H1 (cell line): ENCODE data around the gene C1orf210. TPM values are rescaled to one million over a fixed set of nuclear protein-coding genes. Genes with fewer than 3 reads are reported as not detected.

Source experiments
- CTCF ChIA-PET: fragments of 300-600 bp; sonication (Branson Sonifier 250); formaldehyde crosslinking; loops from one replicate; lab custom pipeline; 2021; ENCODE audit not compliant: partially characterized antibody; lab: Charles Lee
- POLR2A ChIA-PET: fragments of 300-600 bp; sonication (Branson Sonifier 250); formaldehyde crosslinking; loops from one replicate; lab custom pipeline; 2021; ENCODE audit warnings: inconsistent platforms; ENCODE audit not compliant: partially characterized antibody; lab: Charles Lee
- DNase-seq, 2 experiments: peaks; one replicate each; pipeline versions ENCODE4 v3.0.0 to v3.0.0-alpha.2; 2010 to 2022; ENCODE audit warnings: low spot score in 2 of 2, low read depth in 1 of 2, mixed read lengths in 1 of 2
- FAIRE-seq: peaks from 2 replicates; lab custom pipeline; 2011; peaks lifted over from hg19 to GRCh38; lab: Jason Lieb, UNC
- H2AFZ ChIP-seq: 2 replicates; pipeline ENCODE4 v1.8.1; 2012; ENCODE audit warnings: low read length, inconsistent platforms
- H2AK5ac ChIP-seq: 2 replicates; pipeline ENCODE4 v1.6.1; 2013; ENCODE audit warnings: low read depth, low read length
- H2BK120ac ChIP-seq: replicated peaks from 2 replicates; pipeline ENCODE3; 2013; ENCODE audit warnings: low read depth, low read length, inconsistent platforms
- H2BK12ac ChIP-seq: 2 replicates; pipeline ENCODE4 v1.6.1; 2013; ENCODE audit warnings: low read depth, low read length
- H2BK15ac ChIP-seq: 2 replicates; pipeline ENCODE4 v1.6.1; 2013; ENCODE audit warnings: low read length
- H2BK20ac ChIP-seq: 2 replicates; pipeline ENCODE4 v1.6.1; 2013; ENCODE audit warnings: low read length
- H2BK5ac ChIP-seq: 2 replicates; pipeline ENCODE4 v1.6.1; 2013; ENCODE audit warnings: low read depth, low read length
- H3K14ac ChIP-seq: 2 replicates; pipeline ENCODE4 v1.6.1; 2013; ENCODE audit warnings: inconsistent platforms; ENCODE audit not compliant: insufficient read length
- H3K18ac ChIP-seq: 2 replicates; pipeline ENCODE4 v1.6.1; 2013; ENCODE audit warnings: low read length; ENCODE audit errors: extremely low read depth
- H3K23ac ChIP-seq: 2 replicates; pipeline ENCODE4 v1.6.1; 2013; ENCODE audit warnings: inconsistent platforms; ENCODE audit not compliant: insufficient read length
- H3K23me2 ChIP-seq: 2 replicates; pipeline ENCODE4 v1.6.1; 2013; ENCODE audit warnings: low read depth, low read length
- H3K27ac ChIP-seq: 2 replicates; pipeline ENCODE4 v1.6.1; 2011; ENCODE audit warnings: low read depth, low read length, inconsistent platforms
- H3K27me3 ChIP-seq, 4 experiments: replicated peaks in 1 of 4; 1 replicate in 1 of 4; 2 replicates in 3 of 4; pipeline versions ENCODE4 v1.6.1 to v1.8.1; 2011 to 2013; ENCODE audit warnings: low read length in 3 of 4, mild to moderate bottlenecking in 3 of 4, inconsistent platforms in 2 of 4, mixed read lengths in 2 of 4, moderate library complexity in 1 of 4; ENCODE audit not compliant: control insufficient read depth in 3 of 4, insufficient read depth in 3 of 4; ENCODE audit errors: extremely low read depth in 1 of 4
- H3K36me3 ChIP-seq, 4 experiments: 2 replicates each; pipeline versions ENCODE4 v1.6.1 to v1.8.1; 2011 to 2013; ENCODE audit warnings: mild to moderate bottlenecking in 4 of 4, low read length in 3 of 4, moderate library complexity in 2 of 4, control low read depth in 1 of 4, inconsistent platforms in 1 of 4; ENCODE audit not compliant: insufficient read depth in 4 of 4, control insufficient read depth in 2 of 4
- H3K4ac ChIP-seq: replicated peaks from 2 replicates; pipeline ENCODE3; 2013; ENCODE audit warnings: low read length, low read depth, mixed read lengths, inconsistent platforms; ENCODE audit not compliant: insufficient read length
- H3K4me1 ChIP-seq, 4 experiments: replicated peaks in 1 of 4; 1 replicate in 1 of 4; 2 replicates in 3 of 4; pipeline versions ENCODE4 v1.6.1 to v1.8.1; 2011 to 2013; ENCODE audit warnings: low read length in 3 of 4, inconsistent platforms in 2 of 4, mixed read lengths in 1 of 4; ENCODE audit not compliant: insufficient read depth in 4 of 4, control insufficient read depth in 3 of 4
- H3K4me2 ChIP-seq, 2 experiments: 2 replicates each; pipeline versions ENCODE4 v1.6.1 to v1.8.1; 2011 to 2013; ENCODE audit warnings: low read depth in 2 of 2, low read length in 2 of 2, control low read depth in 1 of 2, inconsistent platforms in 1 of 2, mild to moderate bottlenecking in 1 of 2; ENCODE audit not compliant: insufficient read depth in 1 of 2
- H3K4me3 ChIP-seq, 4 experiments: fragments of 200-600, 300-600 bp in 1 of 4; sonication (generic), shearing (Covaris generic), sonication (Bioruptor Twin) in 1 of 4; 2 replicates each; pipeline versions ENCODE4 v1.5.1 to v1.8.1; 2011 to 2016; ENCODE audit warnings: low read length in 4 of 4, low read depth in 3 of 4, control low read depth in 2 of 4, inconsistent platforms in 2 of 4, mild to moderate bottlenecking in 2 of 4, mixed read lengths in 1 of 4, moderate library complexity in 1 of 4; ENCODE audit not compliant: insufficient read depth in 2 of 4; ENCODE audit errors: extremely low read depth in 1 of 4
- H3K56ac ChIP-seq: replicated peaks from 2 replicates; pipeline ENCODE3; 2013; ENCODE audit warnings: low read depth, mild to moderate bottlenecking, mixed read lengths, low read length, inconsistent platforms; ENCODE audit not compliant: insufficient read length
- H3K79me1 ChIP-seq: 2 replicates; pipeline ENCODE4 v1.6.1; 2013; ENCODE audit warnings: low read depth, low read length, control low read depth
- H3K79me2 ChIP-seq, 2 experiments: 2 replicates each; pipeline versions ENCODE4 v1.6.1 to v1.8.1; 2012 to 2013; ENCODE audit warnings: low read length in 2 of 2, mild to moderate bottlenecking in 2 of 2, inconsistent platforms in 1 of 2; ENCODE audit not compliant: insufficient read depth in 2 of 2, control insufficient read depth in 1 of 2
- H3K9ac ChIP-seq, 4 experiments: replicated peaks in 1 of 4; 1 replicate in 1 of 4; 2 replicates in 3 of 4; pipeline versions ENCODE4 v1.6.1 to v1.8.1; 2011 to 2013; ENCODE audit warnings: low read depth in 3 of 4, low read length in 3 of 4, control low read depth in 2 of 4, mild to moderate bottlenecking in 2 of 4, moderate library complexity in 2 of 4, inconsistent platforms in 1 of 4; ENCODE audit errors: extremely low read depth in 1 of 4
- H3K9me3 ChIP-seq, 2 experiments: 2 replicates each; pipeline versions ENCODE4 v1.6.1 to v1.8.1; 2012 to 2013; ENCODE audit warnings: mild to moderate bottlenecking in 2 of 2, moderate library complexity in 2 of 2, control low read depth in 1 of 2, inconsistent platforms in 1 of 2, low read depth in 1 of 2, low read length in 1 of 2, mixed read lengths in 1 of 2; ENCODE audit not compliant: insufficient read depth in 2 of 2
- H4K20me1 ChIP-seq, 2 experiments: replicated peaks in 1 of 2; 2 replicates each; pipeline versions ENCODE3 to v1.8.1; 2011 to 2013; ENCODE audit warnings: inconsistent platforms in 2 of 2, low read length in 2 of 2, mild to moderate bottlenecking in 1 of 2; ENCODE audit not compliant: insufficient read depth in 2 of 2, control insufficient read depth in 1 of 2
- H4K5ac ChIP-seq: 2 replicates; pipeline ENCODE4 v1.6.1; 2013; ENCODE audit warnings: low read length, low read depth, mixed read lengths, inconsistent platforms; ENCODE audit not compliant: insufficient read length
- H4K8ac ChIP-seq: 2 replicates; pipeline ENCODE4 v1.8.0; 2013; ENCODE audit warnings: mild to moderate bottlenecking, moderate library complexity, low read length, inconsistent platforms; ENCODE audit not compliant: insufficient read depth; ENCODE audit errors: extremely low read depth
- H4K91ac ChIP-seq: replicated peaks from 2 replicates; pipeline ENCODE3; 2013; ENCODE audit warnings: low read length, mixed read lengths, inconsistent platforms; ENCODE audit not compliant: insufficient read length
- BACH1 ChIP-seq: IDR thresholded peaks from 2 replicates; pipeline ENCODE4 v1.6.1; 2012; ENCODE audit warnings: low read length, improper control_type of control experiment
- BRCA1 ChIP-seq: IDR thresholded peaks from 2 replicates; pipeline ENCODE4 v1.6.1; 2012; ENCODE audit warnings: low read depth, low read length, improper control_type of control experiment
- CEBPB ChIP-seq: IDR thresholded peaks from 2 replicates; pipeline ENCODE4 v1.6.1; 2012; ENCODE audit warnings: low read depth, low read length
- CHD2 ChIP-seq: IDR thresholded peaks from 2 replicates; pipeline ENCODE4 v1.6.1; 2012; ENCODE audit warnings: low read length, improper control_type of control experiment
- EZH2 ChIP-seq: fragments of 200-600 bp; sonication (generic); IDR thresholded peaks from 2 replicates; pipeline ENCODE4 v1.7.1; 2012; ENCODE audit warnings: low read depth, mild to moderate bottlenecking, moderate library complexity, low read length, inconsistent platforms; ENCODE audit not compliant: severe bottlenecking
- JUND ChIP-seq: IDR thresholded peaks from 2 replicates; pipeline ENCODE4 v1.6.1; 2011; ENCODE audit warnings: mild to moderate bottlenecking, improper control_type of control experiment, low read length
- NANOG ChIP-seq: IDR thresholded peaks from 2 replicates; pipeline ENCODE4 v1.6.1; 2011; ENCODE audit warnings: low read length, low read depth, mild to moderate bottlenecking, inconsistent platforms; ENCODE audit not compliant: insufficient read depth, poor library complexity, severe bottlenecking
- RBBP5 ChIP-seq: IDR thresholded peaks from 2 replicates; pipeline ENCODE4 v1.7.1; 2012; ENCODE audit warnings: low read depth, mild to moderate bottlenecking, inconsistent platforms, low read length, moderate library complexity, borderline replicate concordance
- SIX5 ChIP-seq: IDR thresholded peaks from 2 replicates; pipeline ENCODE4 v1.6.1; 2011; ENCODE audit warnings: mild to moderate bottlenecking, low read depth, low read length
- SRF ChIP-seq: IDR thresholded peaks from 2 replicates; pipeline ENCODE4 v1.6.1; 2011; ENCODE audit warnings: mild to moderate bottlenecking, low read depth, low read length, moderate library complexity
- TAF1 ChIP-seq: IDR thresholded peaks from 2 replicates; pipeline ENCODE4 v1.6.1; 2011; ENCODE audit warnings: mild to moderate bottlenecking, low read depth, low read length
- TAF7 ChIP-seq: optimal IDR thresholded peaks from 2 replicates; pipeline ENCODE3; 2011; ENCODE audit warnings: low read depth, mild to moderate bottlenecking, inconsistent platforms, low read length, moderate library complexity, borderline replicate concordance
- TBP ChIP-seq: IDR thresholded peaks from 2 replicates; pipeline ENCODE4 v1.6.1; 2011; ENCODE audit warnings: low read depth, low read length, improper control_type of control experiment
- WGBS, 2 experiments: shearing (Covaris generic) in 1 of 2; methylation state at CpG; one replicate each; pipeline versions ENCODE4 v1.1.6 to v1.1.7; 2013 to 2015; ENCODE audit warnings: low lambda C conversion rate in 2 of 2, mixed read lengths in 2 of 2, inconsistent platforms in 1 of 2, low coverage in 1 of 2, missing lambda C conversion rate in 1 of 2; ENCODE audit not compliant: insufficient replicate concordance in 2 of 2, insufficient coverage in 1 of 2, insufficient read length in 1 of 2; ENCODE audit errors: extremely low coverage in 1 of 2, missing lambda C conversion rate in 1 of 2; 5-methylcytosine and 5-hydroxymethylcytosine counted together
- polyA plus RNA-seq, 7 experiments: library from polyadenylated mRNA; depleted of rRNA in 3 of 7; stranded (reverse) in 5 of 7; unstranded in 2 of 7; fragments of >200 nt in 5 of 7; fragments of 200-250 nt in 2 of 7; gene quantifications; 1 replicate in 5 of 7; 2 replicates in 1 of 7; 4 replicates in 1 of 7; pipeline versions ENCODE4 v1.2.1 to v1.2.3, GENCODE V29; 2011 to 2013; ENCODE audit warnings: missing spikeins in 2 of 7, mixed read lengths in 2 of 7
- total RNA-seq: library from RNA; stranded (reverse); fragmentation: NEBNext Ultra II Directional; extraction: Animal tissue kit (Norgen Biotek cat#: 25700); gene quantifications from 2 replicates; pipeline ENCODE4 v1.2.1, GENCODE V29; 2021
- TF ChIP-seq, protein P1 (sequence below): IDR thresholded peaks from 2 replicates; pipeline ENCODE4 v1.6.1; 2012; ENCODE audit warnings: inconsistent platforms

C1orf210 gene
- total and polyA plus RNA-seq, 2 of the 8 experiments (the other 6 are each of a cell fraction or from before 2014, with no cell fraction given) = 12.0 to 27.9 TPM

DNA sequence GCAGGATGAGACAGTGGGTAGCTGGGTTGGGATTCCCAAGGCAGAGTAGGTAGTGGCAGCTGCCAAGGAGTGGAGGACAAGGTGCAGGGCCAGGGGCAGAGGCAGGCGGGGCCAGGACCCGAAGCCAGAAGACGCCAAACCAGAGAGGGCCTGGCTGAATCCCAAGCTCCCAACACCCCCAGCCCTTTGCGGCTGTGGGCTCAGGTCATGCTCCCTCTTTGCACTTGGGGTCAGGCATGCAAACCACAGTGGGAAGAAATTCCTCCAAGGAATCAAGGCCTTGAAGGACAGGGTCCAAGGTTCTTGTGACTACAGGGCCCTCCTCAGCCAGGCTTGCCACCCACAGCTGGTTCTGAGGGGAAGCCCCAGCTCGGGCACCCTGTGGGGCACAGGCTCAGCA is 6.2 kb downstream of the C1orf210 start:
- H2AK5ac ChIP-seq = no peak overlapping the region
- TF ChIP-seq BACH1 (no peak), TAF7 (no peak), TAF1 (no peak), SIX5 (no peak), CEBPB (no peak), SRF (no peak), JUND (no peak), EZH2 (no peak), BRCA1 (no peak), RBBP5 (no peak), NANOG (no peak), TBP (no peak), CHD2 (no peak)
- TF ChIP-seq, protein P1, sequence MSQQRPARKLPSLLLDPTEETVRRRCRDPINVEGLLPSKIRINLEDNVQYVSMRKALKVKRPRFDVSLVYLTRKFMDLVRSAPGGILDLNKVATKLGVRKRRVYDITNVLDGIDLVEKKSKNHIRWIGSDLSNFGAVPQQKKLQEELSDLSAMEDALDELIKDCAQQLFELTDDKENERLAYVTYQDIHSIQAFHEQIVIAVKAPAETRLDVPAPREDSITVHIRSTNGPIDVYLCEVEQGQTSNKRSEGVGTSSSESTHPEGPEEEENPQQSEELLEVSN = no peak
- TF ChIP-seq, all 59 proteins: peak for 0
- Histone ChIP-seq H3K27ac (no peak overlapping the region), H2BK20ac (no peak overlapping the region), H3K36me3 (no peaks in the 10 kb centered on the region), H4K91ac (no peak overlapping the region), H2BK5ac (no peak overlapping the region), H2BK15ac (no peak overlapping the region), H2BK12ac (no peak overlapping the region), H3K56ac (no peak overlapping the region), H3K18ac (no peak overlapping the region), H3K23me2 (no peaks in the 10 kb centered on the region; the same call in 1 of the 2 replicates), H3K4me2 (no peak overlapping the region), H3K79me2 (no peaks in the 10 kb centered on the region), H3K4me1 (no peaks in the 10 kb centered on the region; a peak in 2 of 7 replicates), H2BK120ac (no peak overlapping the region), H4K20me1 (no peaks in the 10 kb centered on the region), H3K23ac (no peak overlapping the region), H2AFZ (no peak overlapping the region), H3K14ac (no peak overlapping the region), H3K9ac (no peak overlapping the region), H3K79me1 (no peaks in the 10 kb centered on the region; the same call in 1 of the 2 replicates), H3K4ac (no peak overlapping the region), H4K5ac (no peak overlapping the region), H4K8ac (no peak overlapping the region), H3K27me3 (no peaks in the 10 kb centered on the region), H3K4me3 (no peak overlapping the region), H3K9me3 (no peaks in the 10 kb centered on the region)
- DNase-seq (no peak), FAIRE-seq (no peak)
- 90% methylated on average over 5 of the region's 5 CpGs; no CpG with 5 or more reads in 1 of the 2 experiments for WGBS, 2 experiments
- ChIA-PET POLR2A (interaction anchor here (3.1 kb wide), 1 partner anchor 9 kb away, joined by 16 read pairs; the partner anchor contains the start of gene TMEM125), CTCF (interaction anchor here (1.0 to 1.4 kb wide), 2 partner anchors 19 to 22 kb away, joined by 3 read pairs; no protein-coding TSS in a partner anchor)
